Endothelial cell of umbilical vein (primary cell): Measurements from ENCODE around the gene DSCAML1.

Experiments used
- CTCF ChIP-seq, 2 donors: IDR thresholded peaks; 1 replicate in 1 of 2; 2 replicates in 1 of 2; pipeline ENCODE4 v1.5.1; 2011; ENCODE audit warnings: low read length in 2 of 2, mild to moderate bottlenecking in 2 of 2, moderate library complexity in 2 of 2, control low read depth in 1 of 2, inconsistent platforms in 1 of 2, low read depth in 1 of 2; ENCODE audit not compliant: insufficient read depth in 1 of 2; ENCODE audit errors: extremely low read depth in 1 of 2
- EZH2 ChIP-seq: IDR thresholded peaks from 2 replicates; pipeline ENCODE4 v1.6.1; 2012; ENCODE audit warnings: borderline replicate concordance, low read depth, mild to moderate bottlenecking, moderate library complexity, low read length, inconsistent platforms; ENCODE audit not compliant: severe bottlenecking
- JUN ChIP-seq: IDR thresholded peaks from 2 replicates; pipeline ENCODE4 v1.6.1; 2011; ENCODE audit warnings: borderline replicate concordance, low read depth; ENCODE audit not compliant: insufficient read length, insufficient read depth
- MAX ChIP-seq: IDR thresholded peaks from 2 replicates; pipeline ENCODE4 v1.6.1; 2011; ENCODE audit not compliant: insufficient read depth, insufficient read length
- MYC ChIP-seq: IDR thresholded peaks from one replicate; pipeline ENCODE4 v1.6.1; 2011; ENCODE audit warnings: mild to moderate bottlenecking, low read depth, low read length
- POLR2A ChIP-seq: IDR thresholded peaks from 2 replicates; pipeline ENCODE4 v1.6.1; 2012; ENCODE audit warnings: low read depth, mild to moderate bottlenecking, control low read depth, low read length
- POLR2AphosphoS5 ChIP-seq: IDR thresholded peaks from 2 replicates; pipeline ENCODE4 v1.6.1; 2012; ENCODE audit warnings: low read depth, mild to moderate bottlenecking, control low read depth, low read length, moderate library complexity; ENCODE audit not compliant: insufficient read depth

- TF ChIP-seq CTCF (IDR thresholded peaks at IDR 0.05; ENCODE audit: extremely low read depth in 1 of 2, insufficient read depth in 1 of 2, low read depth in 1 of 2, low read length in 2 of 2) (no peak), MAX (no peak), MYC (no peak), POLR2A (no peak), EZH2 (no peak), POLR2AphosphoS5 (no peak), JUN (no peak)
Observed at GRCh38 chr11:117510646-117511045, 286.4 kb downstream of the DSCAML1 start.
